Right lobe of liver (tissue), 4 donors: ENCODE results near the gene PDE4A.

Experiments
- CTCF ChIP-seq, 4 donors: fragments of 200-600 bp in 3 of 4; fragments of 450-650 bp in 1 of 4; IDR thresholded peaks; one replicate each; pipeline versions ENCODE4 v1.5.1 to v1.8.0; 2016 to 2022; ENCODE audit warnings: antibody characterized with exemption in 4 of 4, mild to moderate bottlenecking in 2 of 4
- POLR2A ChIP-seq: fragments of 450-650 bp; IDR thresholded peaks from one replicate; pipeline ENCODE4 v1.6.1; 2017; ENCODE audit warnings: antibody characterized with exemption, mild to moderate bottlenecking
- donor health status: DM: no; HTN: no; CAD: no.
- donor health status: DM: no; HTN: no; CAD: no.
- donor health status: DM: no; HTN: yes; CAD: no.

DNA sequence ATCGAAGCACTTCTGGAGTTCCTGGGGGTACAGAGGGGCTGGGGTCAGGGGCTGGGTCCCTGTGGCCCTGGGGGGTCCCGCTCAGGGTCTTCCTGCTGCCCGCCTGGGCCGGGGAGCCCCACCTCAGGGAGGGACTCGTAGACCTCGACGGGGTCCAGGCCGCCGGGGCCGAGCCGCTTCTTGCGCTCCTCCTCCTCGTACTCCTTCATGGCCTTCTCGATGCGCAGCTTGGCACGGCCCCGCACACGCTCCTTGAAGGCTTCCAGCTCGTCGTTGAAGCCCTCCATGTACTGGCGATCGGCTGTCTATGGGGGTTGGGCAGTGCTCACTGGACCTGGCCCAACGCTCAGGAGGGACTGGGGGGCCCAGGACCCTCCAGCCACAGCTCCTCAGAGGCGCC is 27.2 kb upstream of the PDE4A start:
- no peak for TF ChIP-seq CTCF (IDR thresholded peaks at IDR 0.05)
- no peak for TF ChIP-seq POLR2A
